Activated T-cell treated with anti-CD3 and anti-CD28 coated beads for 1 hour (primary cell): Measurements from ENCODE around the gene ERFE.
"Not testable (repeated sequence)": the region's sequence is repeated elsewhere in the genome, so short reads cannot be mapped to it uniquely, and the experiment has no call there.

Experiments
- DNase-seq: peaks from one replicate; pipeline ENCODE4 v3.0.0-alpha.2; 2020; ENCODE audit warnings: low read depth

The ERFE gene

GRCh38 chr2:238158509-238159070 is at the start of gene ERFE:
Gene ERFE, plus strand, starts transcription at chr2:238158970. Its CDS starts 38 bp downstream, at chr2:238159008.
- DNase-seq = peak; percentile 39

DNA sequence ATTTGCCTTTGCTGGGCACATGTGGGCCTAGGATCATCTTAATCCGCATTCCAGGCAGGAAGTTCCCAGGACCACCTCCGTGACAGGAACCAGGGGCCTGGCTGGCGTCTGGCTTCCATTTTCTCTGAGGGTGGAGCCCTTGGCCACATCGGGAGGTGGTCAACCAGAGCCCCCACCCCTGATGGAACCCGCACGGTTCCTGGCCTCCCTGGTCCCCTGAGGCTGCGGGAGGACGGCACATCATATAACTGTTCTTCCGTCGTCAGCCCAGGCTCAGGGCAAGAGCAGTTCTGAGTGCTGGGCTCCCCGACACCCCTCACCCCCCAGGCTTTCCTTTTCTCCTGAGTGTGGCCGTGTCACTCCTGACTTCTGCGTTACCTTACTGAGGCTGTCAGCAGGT is 45.2 kb upstream of the ERFE start:
- no peak for DNase-seq

DNA sequence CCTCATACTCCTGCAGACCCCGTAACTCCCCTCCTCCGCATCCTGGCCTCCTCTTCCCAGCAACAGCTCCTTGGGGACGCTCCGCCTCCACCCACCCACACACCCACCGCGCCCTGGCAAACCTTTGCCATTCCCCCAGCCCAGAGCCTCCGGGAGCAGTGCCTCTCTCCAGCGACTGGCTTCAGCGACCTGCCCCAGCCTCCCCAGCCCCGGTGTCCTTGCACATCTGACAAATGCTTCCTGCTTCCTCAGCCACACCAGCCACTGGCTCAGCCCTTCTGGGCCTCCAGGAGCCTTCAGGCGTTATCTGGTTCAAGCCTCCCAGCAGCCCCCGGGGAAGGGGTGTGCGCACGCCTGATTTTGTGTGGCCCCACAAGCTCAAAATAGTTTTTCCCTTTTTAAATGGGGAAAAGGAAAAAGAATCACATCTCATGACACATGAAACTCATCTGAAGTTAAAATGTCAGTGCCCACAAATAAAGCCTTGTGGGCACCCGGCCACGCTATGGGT is 44.4 kb upstream of the ERFE start:
- DNase-seq = no peak

GRCh38 chr2:238114851-238115660 is 43.7 kb upstream of the ERFE start:
- DNase-seq = no peak

GRCh38 chr2:238115709-238116108 is 43.1 kb upstream of the ERFE start:
- not testable (repeated sequence) for DNase-seq

GRCh38 chr2:238116298-238117198 is 42.2 kb upstream of the ERFE start:
- no peak for DNase-seq

DNA sequence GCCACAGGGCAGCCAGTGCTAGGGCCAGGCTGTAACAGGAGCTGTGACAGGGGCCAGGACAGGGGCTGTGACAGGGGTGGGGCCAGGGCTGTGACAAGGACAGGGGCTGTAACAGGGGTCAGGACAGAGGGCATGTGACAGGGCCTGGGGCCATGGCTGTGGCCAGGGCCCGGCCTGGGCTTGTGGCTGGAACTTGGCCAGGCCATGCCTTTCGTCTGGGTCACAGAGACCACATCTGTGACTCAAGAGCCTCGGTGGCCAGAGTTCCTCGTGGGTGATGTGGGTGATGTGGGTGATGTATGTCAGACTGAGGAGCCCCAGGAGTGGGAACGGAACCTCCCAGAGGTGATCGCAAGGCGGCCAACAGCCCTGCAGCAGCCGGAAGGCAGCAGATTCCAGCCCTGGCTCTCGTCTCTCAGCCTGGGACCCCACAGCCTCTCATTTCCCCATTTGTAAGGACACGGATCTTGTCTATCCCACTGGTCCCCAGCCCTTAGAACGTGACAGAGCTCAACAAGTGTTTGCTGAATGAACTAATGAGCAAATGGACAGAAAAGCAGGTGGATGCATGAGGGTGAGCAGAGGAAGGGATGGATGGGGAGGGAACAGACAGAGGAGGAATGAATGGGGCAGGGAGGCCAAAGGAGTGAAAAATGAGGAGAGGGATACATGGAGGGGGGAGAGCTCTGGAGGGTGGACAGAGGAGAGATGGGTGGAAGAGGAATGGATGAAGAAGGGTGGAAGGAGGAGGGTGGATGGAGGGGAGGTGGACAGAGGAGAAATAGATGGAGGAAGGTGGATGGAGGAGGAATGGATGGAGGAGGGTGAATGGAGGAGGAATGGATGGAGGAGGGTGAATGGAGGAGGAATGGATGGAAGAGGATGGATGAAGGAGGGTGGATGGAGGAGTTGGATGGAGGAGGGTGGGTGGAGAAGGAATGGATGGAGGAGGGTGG is 41.3 kb upstream of the ERFE start:
- DNase-seq = no peak

- no peak for DNase-seq
These were observed 38.9 kb upstream of the ERFE start for GRCh38 chr2:238119756-238120462.

DNA sequence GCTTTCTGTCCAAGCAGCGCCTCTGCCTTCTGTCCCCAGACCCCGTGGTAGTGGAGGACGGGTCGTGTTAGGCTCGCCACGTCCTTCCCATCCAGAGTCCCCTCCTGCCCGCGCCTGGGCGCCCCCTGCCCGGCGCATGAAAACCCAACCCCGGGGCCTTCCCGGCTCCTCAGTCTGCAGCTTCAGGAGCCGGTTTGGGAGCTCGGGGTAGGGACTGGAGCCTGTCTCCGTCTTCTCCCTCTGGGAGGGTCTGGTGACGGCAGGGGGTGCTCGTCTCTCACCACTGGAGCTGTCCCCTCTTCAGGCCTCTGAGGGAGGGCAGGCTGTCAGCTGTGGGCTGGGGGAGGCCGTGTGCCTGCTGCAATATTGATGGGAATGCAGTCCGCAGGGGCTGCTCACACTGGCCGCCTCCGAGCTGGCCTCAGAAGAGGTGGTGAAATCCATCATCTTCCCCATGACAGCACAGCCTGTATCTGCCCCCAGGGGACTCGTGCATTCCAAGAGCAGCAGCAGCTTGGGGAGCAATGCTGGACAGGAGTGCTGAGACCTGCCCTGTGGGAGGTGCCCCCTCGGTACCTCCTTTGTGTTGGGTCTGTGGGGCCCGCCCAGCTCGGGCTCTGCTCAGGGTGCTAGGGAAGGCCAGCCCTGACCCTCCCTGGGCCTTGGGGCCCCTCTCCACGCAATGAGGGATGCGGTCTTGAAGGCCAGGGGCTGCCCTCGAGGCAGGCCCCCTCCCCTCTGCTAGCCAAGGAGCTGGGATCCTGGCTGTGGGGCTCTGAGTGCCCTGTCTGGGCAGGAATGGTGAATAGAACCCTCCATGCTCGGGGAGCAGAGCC is 38.1 kb upstream of the ERFE start:
- no peak for DNase-seq

GRCh38 chr2:238121511-238122286 is 37.1 kb upstream of the ERFE start:
- DNase-seq = no peak

- DNase-seq = no peak
These were observed 36.2 kb upstream of the ERFE start for GRCh38 chr2:238122287-238123217.

GRCh38 chr2:238123218-238123971 is 35.4 kb upstream of the ERFE start:
- no peak for DNase-seq

DNA sequence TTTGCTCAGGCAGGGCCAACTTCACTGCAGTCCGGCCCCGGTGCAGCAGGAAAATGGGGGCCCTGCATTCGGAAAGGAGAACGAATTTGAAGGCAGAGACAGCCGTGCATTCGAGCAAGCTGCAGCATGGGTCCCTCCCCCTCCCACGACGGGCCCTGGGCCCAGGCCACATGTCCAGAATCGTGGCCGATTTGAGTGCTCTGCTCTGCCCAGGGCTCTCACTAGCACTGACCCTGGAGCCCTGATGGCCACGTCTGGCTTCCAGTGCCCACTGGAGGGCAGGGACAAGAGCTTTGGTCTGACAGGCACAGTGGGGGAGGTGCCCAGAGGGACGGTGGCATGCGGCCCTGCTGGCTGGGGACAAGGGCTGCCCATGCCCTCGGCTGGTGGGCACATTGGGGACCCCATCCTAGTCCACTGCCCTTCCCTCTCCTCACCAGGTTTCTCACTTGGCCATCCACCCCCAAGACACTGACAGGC is 34.7 kb upstream of the ERFE start:
- DNase-seq = no peak

DNA sequence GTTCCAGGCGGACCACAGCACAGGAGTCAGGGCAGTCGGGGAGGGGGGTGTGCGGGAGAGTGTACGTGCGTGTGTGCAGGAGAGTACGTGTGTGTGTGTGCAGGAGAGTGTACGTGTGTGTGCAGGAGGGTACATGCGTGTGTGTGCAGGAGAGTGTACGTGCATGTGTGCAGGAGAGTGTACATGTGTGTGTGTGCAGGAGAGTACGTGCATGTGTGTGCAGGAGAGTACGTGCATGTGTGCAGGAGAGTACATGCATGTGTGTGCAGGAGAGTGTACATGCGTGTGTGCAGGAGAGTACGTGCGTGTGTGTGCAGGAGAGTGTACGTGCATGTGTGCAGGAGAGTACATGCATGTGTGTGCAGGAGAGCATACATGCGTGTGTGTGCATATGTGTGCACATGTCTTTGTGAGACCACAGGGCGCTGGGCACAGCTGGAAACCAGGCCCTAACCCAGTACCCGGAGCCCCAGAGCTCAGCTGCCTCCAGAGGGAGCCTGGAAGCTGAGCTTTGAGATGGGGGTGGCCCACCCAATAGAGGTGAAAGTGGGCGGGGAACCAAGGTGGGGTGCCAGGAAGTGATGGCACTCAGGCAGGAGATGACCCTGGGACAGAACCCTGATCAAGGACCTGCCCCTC is 34.2 kb upstream of the ERFE start:
- DNase-seq = no peak

GRCh38 chr2:238125127-238125885 is 33.5 kb upstream of the ERFE start:
- no peak for DNase-seq

DNA sequence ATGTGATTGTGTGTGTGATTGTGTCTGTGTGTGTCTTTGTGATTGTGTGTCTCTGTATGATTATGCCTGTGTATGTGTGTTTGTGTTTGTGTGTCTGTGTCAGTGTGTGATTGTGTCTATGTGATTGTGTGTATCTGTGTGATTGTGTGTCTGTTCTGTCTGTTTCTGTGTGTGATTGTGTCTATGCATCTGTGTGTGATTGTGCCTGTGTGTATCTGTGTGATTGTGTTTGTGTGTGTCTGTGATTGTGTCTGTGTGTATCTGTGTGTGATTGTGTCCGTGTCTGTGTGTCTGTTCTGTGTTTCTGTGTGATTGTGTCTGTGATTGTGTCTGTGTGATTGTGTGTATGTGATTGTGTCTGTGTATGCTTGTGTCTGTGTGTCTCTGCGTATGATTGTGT is 32.4 kb upstream of the ERFE start:
- DNase-seq = no peak
